Astrocyte (in vitro differentiated cells and primary cell): Measurements from ENCODE around the gene CAPS. TPM values are rescaled to one million over a fixed set of nuclear protein-coding genes. Genes with fewer than 3 reads are reported as not detected.

Experiments used
- DNase-seq: peaks from one replicate; pipeline ENCODE4 v3.0.0-alpha.2; 2010; ENCODE audit warnings: low read depth
- FAIRE-seq: peaks from 2 replicates; lab custom pipeline; 2011; peaks lifted over from hg19 to GRCh38; lab: Jason Lieb, UNC
- H2AFZ ChIP-seq: 2 replicates; pipeline ENCODE4 v1.6.0; 2012; ENCODE audit warnings: low read depth, low read length, inconsistent platforms
- H3K27ac ChIP-seq: 2 replicates; pipeline ENCODE4 v1.5.1; 2011; ENCODE audit warnings: low read depth, low read length, inconsistent platforms
- H3K27me3 ChIP-seq: 2 replicates; pipeline ENCODE4 v1.6.0; 2011; ENCODE audit warnings: low read length, inconsistent platforms; ENCODE audit not compliant: insufficient read depth
- H3K36me3 ChIP-seq: 2 replicates; pipeline ENCODE4 v1.5.1; 2011; ENCODE audit warnings: low read length, inconsistent platforms; ENCODE audit not compliant: insufficient read depth
- H3K4me1 ChIP-seq: 2 replicates; pipeline ENCODE4 v1.5.1; 2011; ENCODE audit warnings: low read length, inconsistent platforms; ENCODE audit not compliant: insufficient read depth
- H3K4me2 ChIP-seq: 2 replicates; pipeline ENCODE4 v1.6.0; 2012; ENCODE audit warnings: low read length, inconsistent platforms
- H3K4me3 ChIP-seq: 2 replicates; pipeline ENCODE4 v1.5.1; 2011; ENCODE audit warnings: low read depth, mild to moderate bottlenecking, low read length, inconsistent platforms; ENCODE audit not compliant: insufficient read depth
- H3K79me2 ChIP-seq: 2 replicates; pipeline ENCODE4 v1.6.0; 2012; ENCODE audit warnings: mild to moderate bottlenecking, low read length, inconsistent platforms; ENCODE audit not compliant: insufficient read depth
- H3K9ac ChIP-seq: 2 replicates; pipeline ENCODE4 v1.6.0; 2012; ENCODE audit warnings: mild to moderate bottlenecking, low read length, inconsistent platforms
- H3K9me3 ChIP-seq: 2 replicates; pipeline ENCODE4 v1.5.1; 2012; ENCODE audit warnings: low read depth, mild to moderate bottlenecking, low read length, inconsistent platforms; ENCODE audit not compliant: insufficient read depth
- H4K20me1 ChIP-seq: 2 replicates; pipeline ENCODE4 v1.6.0; 2012; ENCODE audit warnings: low read length, inconsistent platforms; ENCODE audit not compliant: insufficient read depth
- H3K27ac Mint-ChIP-seq: one replicate; pipeline ENCODE4 v1.8.0; 2021; ENCODE audit warnings: mild to moderate bottlenecking, mixed read lengths; ENCODE audit not compliant: unreplicated experiment
- H3K27me3 Mint-ChIP-seq: one replicate; pipeline ENCODE4 v1.8.0; 2021; ENCODE audit warnings: low read depth, mixed read lengths; ENCODE audit not compliant: unreplicated experiment
- H3K36me3 Mint-ChIP-seq: one replicate; pipeline ENCODE4 v1.8.0; 2021; ENCODE audit warnings: low read depth, mixed read lengths; ENCODE audit not compliant: unreplicated experiment
- H3K4me1 Mint-ChIP-seq: one replicate; pipeline ENCODE4 v1.8.0; 2021; ENCODE audit warnings: low read depth, mixed read lengths; ENCODE audit not compliant: unreplicated experiment
- H3K4me3 Mint-ChIP-seq: one replicate; pipeline ENCODE4 v1.8.0; 2021; ENCODE audit warnings: mild to moderate bottlenecking, moderate library complexity, mixed read lengths; ENCODE audit not compliant: unreplicated experiment
- H3K9me3 Mint-ChIP-seq: one replicate; pipeline ENCODE4 v1.8.0; 2021; ENCODE audit warnings: mild to moderate bottlenecking, mixed read lengths; ENCODE audit not compliant: unreplicated experiment
- CTCF ChIP-seq: IDR thresholded peaks from 2 replicates; pipeline ENCODE4 v1.5.1; 2011; ENCODE audit warnings: low read depth, mild to moderate bottlenecking, inconsistent platforms, low read length, moderate library complexity; ENCODE audit not compliant: insufficient read depth
- EZH2 ChIP-seq: IDR thresholded peaks from 2 replicates; pipeline ENCODE4 v1.6.1; 2012; ENCODE audit warnings: mild to moderate bottlenecking, low read length, inconsistent platforms; ENCODE audit not compliant: insufficient read depth
- total RNA-seq: library from RNA; stranded (reverse); gene quantifications from 2 replicates; pipeline ENCODE4 v1.2.1, GENCODE V29; 2021

CAPS gene
- total RNA-seq, 1 donor from 2014 or later, result 6.2 TPM

GRCh38 chr19:5911366-5911765 is 2.7 kb upstream of the CAPS start:
- FAIRE-seq (no peak), DNase-seq (no peak)
- Histone ChIP-seq H3K36me3 (peaks cover 5% of the 10 kb centered on the region), H3K4me3 (no peak overlapping the region), H3K4me1 (peaks cover 5% of the 10 kb centered on the region), H2AFZ (no peak overlapping the region), H3K9ac (no peak overlapping the region), H3K9me3 (no peaks in the 10 kb centered on the region), H3K4me2 (no peak overlapping the region), H3K79me2 (no peaks in the 10 kb centered on the region), H3K27ac (no peak overlapping the region), H4K20me1 (no peaks in the 10 kb centered on the region), H3K27me3 (no peaks in the 10 kb centered on the region)
- no peaks in the 10 kb centered on the region for H3K36me3 Mint-ChIP-seq
- no peak for TF ChIP-seq CTCF
- no peak for TF ChIP-seq EZH2
- H3K27me3 Mint-ChIP-seq, result no peaks in the 10 kb centered on the region
- no peak overlapping the region for H3K27ac Mint-ChIP-seq
- no peaks in the 10 kb centered on the region for H3K4me1 Mint-ChIP-seq
- no peaks in the 10 kb centered on the region for H3K9me3 Mint-ChIP-seq
- no peak overlapping the region for H3K4me3 Mint-ChIP-seq

GRCh38 chr19:5914358-5914774 is 312 bp downstream of the CAPS start:
- DNase-seq, result no peak
- FAIRE-seq, result no peak

More at GRCh38 chr19:5914358-5914774, 312 bp downstream of the CAPS start:
- no peak overlapping the region for H3K27ac Mint-ChIP-seq
- Histone ChIP-seq H3K79me2 (no peaks in the 10 kb centered on the region), H4K20me1 (no peaks in the 10 kb centered on the region), H3K9ac (peak overlapping the region; percentile 46), H3K4me1 (peaks cover 5% of the 10 kb centered on the region), H2AFZ (no peak overlapping the region), H3K27ac (no peak overlapping the region), H3K4me3 (no peak overlapping the region), H3K4me2 (peak overlapping the region; percentile 31), H3K9me3 (no peaks in the 10 kb centered on the region), H3K36me3 (peaks cover 6% of the 10 kb centered on the region), H3K27me3 (no peaks in the 10 kb centered on the region)
- H3K9me3 Mint-ChIP-seq, result no peaks in the 10 kb centered on the region
- no peaks in the 10 kb centered on the region for H3K4me1 Mint-ChIP-seq
- peaks cover 3% of the 10 kb centered on the region for H3K36me3 Mint-ChIP-seq
- H3K4me3 Mint-ChIP-seq, result no peak overlapping the region
- H3K27me3 Mint-ChIP-seq, result no peaks in the 10 kb centered on the region
- TF ChIP-seq EZH2 (no peak), CTCF (no peak)
